Stimulated activated naive CD8-positive, alpha-beta T cell treated with anti-CD3 and anti-CD28 coated beads, Interleukin-15, Interleukin-2, amounts not matched to agents 100 ng/mL and 50 ng/mL, for 24 hours (primary cell): ENCODE measurements around the gene YAP1.

ENCODE experiments used
- H3K27ac Mint-ChIP-seq: one replicate; pipeline ENCODE4 v1.8.0; 2021; ENCODE audit warnings: mild to moderate bottlenecking, mixed read lengths
- H3K27me3 Mint-ChIP-seq: one replicate; pipeline ENCODE4 v1.8.0; 2021; ENCODE audit warnings: mixed read lengths
- H3K36me3 Mint-ChIP-seq: one replicate; pipeline ENCODE4 v1.8.0; 2021; ENCODE audit warnings: low read depth, mixed read lengths
- H3K4me1 Mint-ChIP-seq: one replicate; pipeline ENCODE4 v1.8.0; 2021; ENCODE audit warnings: low read depth, mixed read lengths
- H3K4me3 Mint-ChIP-seq: one replicate; pipeline ENCODE4 v1.8.0; 2021; ENCODE audit warnings: mild to moderate bottlenecking, mixed read lengths
- H3K9me3 Mint-ChIP-seq: one replicate; pipeline ENCODE4 v1.8.0; 2021; ENCODE audit warnings: mixed read lengths

The YAP1 gene

GRCh38 chr11:102166175-102167064 lies 56.2 kb downstream of the YAP1 start:
- Mint-ChIP-seq H3K27me3 (peaks cover 18% of the 10 kb centered on the region), H3K4me3 (no peak overlapping the region), H3K9me3 (no peaks in the 10 kb centered on the region), H3K27ac (no peak overlapping the region), H3K36me3 (no peaks in the 10 kb centered on the region), H3K4me1 (no peaks in the 10 kb centered on the region)

DNA sequence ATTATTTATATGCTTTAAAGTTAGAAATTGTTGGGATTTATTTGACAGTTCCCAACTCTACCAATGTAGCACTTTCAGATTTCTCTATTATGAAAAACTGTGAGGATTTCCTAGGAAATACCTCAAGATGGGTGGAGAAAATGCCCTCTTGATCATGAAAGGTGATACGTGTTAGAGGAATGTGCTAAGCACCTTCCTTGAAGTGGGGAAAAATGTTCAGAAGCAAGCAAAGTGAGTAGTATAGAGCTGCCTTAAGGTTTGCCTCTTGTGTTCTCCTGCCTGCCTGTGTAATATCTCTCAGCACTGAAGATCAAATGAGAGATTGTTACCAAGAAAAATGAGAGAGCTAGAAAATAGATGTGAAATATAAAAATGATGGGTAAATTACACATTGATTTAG lies 58.2 kb downstream of the YAP1 start:
- Mint-ChIP-seq H3K27ac (no peak overlapping the region), H3K4me1 (no peaks in the 10 kb centered on the region), H3K36me3 (no peaks in the 10 kb centered on the region), H3K27me3 (peaks cover 25% of the 10 kb centered on the region), H3K4me3 (no peak overlapping the region), H3K9me3 (no peaks in the 10 kb centered on the region)

DNA sequence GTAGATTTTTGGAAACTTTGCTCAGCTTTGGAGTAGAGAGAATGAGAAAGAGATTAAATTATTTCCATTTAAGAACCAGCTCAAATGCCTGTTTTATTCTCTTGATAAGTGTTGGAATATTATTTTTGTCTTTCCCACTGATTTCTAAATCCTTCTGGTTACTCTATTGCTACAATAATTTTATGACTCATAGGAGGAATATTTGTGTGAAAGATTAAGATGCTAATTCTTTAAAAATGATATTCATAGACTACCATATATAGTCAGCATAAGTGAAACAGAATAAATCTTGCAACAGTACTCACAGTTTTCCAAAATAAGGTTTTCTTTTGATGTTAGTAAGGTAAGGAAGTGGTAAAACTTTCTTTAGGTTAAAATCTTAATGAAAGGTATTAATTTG lies 60.9 kb downstream of the YAP1 start:
- H3K9me3 Mint-ChIP-seq = no peaks in the 10 kb centered on the region
- H3K27ac Mint-ChIP-seq = no peak overlapping the region
- H3K36me3 Mint-ChIP-seq = no peaks in the 10 kb centered on the region
- peaks cover 37% of the 10 kb centered on the region for H3K27me3 Mint-ChIP-seq
- H3K4me1 Mint-ChIP-seq = no peaks in the 10 kb centered on the region
- no peak overlapping the region for H3K4me3 Mint-ChIP-seq

GRCh38 chr11:102172127-102172848 lies 62.0 kb downstream of the YAP1 start:
- no peaks in the 10 kb centered on the region for H3K9me3 Mint-ChIP-seq
- H3K27ac Mint-ChIP-seq = no peak overlapping the region
- H3K4me3 Mint-ChIP-seq = no peak overlapping the region
- H3K4me1 Mint-ChIP-seq = no peaks in the 10 kb centered on the region
- peaks cover 30% of the 10 kb centered on the region for H3K27me3 Mint-ChIP-seq
- no peaks in the 10 kb centered on the region for H3K36me3 Mint-ChIP-seq

- H3K36me3 Mint-ChIP-seq = no peaks in the 10 kb centered on the region
- peaks cover 21% of the 10 kb centered on the region for H3K27me3 Mint-ChIP-seq
- no peak overlapping the region for H3K4me3 Mint-ChIP-seq
- peaks cover 3% of the 10 kb centered on the region for H3K9me3 Mint-ChIP-seq
- peaks cover 8% of the 10 kb centered on the region for H3K4me1 Mint-ChIP-seq
- no peak overlapping the region for H3K27ac Mint-ChIP-seq
Measured at GRCh38 chr11:102177126-102177525, 66.9 kb downstream of the YAP1 start.

GRCh38 chr11:102177974-102178631 lies 67.9 kb downstream of the YAP1 start:
- H3K4me1 Mint-ChIP-seq = peaks cover 8% of the 10 kb centered on the region
- no peaks in the 10 kb centered on the region for H3K36me3 Mint-ChIP-seq
- H3K9me3 Mint-ChIP-seq = peaks cover 3% of the 10 kb centered on the region
- no peak overlapping the region for H3K4me3 Mint-ChIP-seq
- peak overlapping the region; percentile 2 for H3K27ac Mint-ChIP-seq
- H3K27me3 Mint-ChIP-seq = peaks cover 14% of the 10 kb centered on the region

DNA sequence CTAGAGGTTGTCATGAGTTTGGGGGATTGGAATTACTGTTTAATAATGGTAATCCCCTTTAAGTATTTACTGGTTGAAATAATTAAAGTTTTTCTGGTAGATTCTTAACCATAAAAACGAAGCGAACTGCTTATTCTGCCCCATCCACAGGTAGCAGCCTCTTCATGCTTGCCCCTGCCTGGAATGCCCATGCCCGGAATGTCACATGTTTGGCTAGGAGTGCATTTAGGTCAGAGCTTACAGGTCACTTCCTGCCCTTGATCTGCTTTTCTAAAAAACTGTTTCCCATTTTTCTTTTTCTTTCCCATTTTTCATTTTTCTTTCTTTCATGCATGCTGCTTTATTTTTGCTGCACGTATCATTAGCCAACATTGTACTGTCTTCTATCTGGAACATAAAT lies 69.1 kb downstream of the YAP1 start:
- peaks cover 3% of the 10 kb centered on the region for H3K9me3 Mint-ChIP-seq
- peaks cover 13% of the 10 kb centered on the region for H3K27me3 Mint-ChIP-seq
- H3K36me3 Mint-ChIP-seq = no peaks in the 10 kb centered on the region
- no peak overlapping the region for H3K27ac Mint-ChIP-seq
- H3K4me3 Mint-ChIP-seq = no peak overlapping the region
- peaks cover 8% of the 10 kb centered on the region for H3K4me1 Mint-ChIP-seq

DNA sequence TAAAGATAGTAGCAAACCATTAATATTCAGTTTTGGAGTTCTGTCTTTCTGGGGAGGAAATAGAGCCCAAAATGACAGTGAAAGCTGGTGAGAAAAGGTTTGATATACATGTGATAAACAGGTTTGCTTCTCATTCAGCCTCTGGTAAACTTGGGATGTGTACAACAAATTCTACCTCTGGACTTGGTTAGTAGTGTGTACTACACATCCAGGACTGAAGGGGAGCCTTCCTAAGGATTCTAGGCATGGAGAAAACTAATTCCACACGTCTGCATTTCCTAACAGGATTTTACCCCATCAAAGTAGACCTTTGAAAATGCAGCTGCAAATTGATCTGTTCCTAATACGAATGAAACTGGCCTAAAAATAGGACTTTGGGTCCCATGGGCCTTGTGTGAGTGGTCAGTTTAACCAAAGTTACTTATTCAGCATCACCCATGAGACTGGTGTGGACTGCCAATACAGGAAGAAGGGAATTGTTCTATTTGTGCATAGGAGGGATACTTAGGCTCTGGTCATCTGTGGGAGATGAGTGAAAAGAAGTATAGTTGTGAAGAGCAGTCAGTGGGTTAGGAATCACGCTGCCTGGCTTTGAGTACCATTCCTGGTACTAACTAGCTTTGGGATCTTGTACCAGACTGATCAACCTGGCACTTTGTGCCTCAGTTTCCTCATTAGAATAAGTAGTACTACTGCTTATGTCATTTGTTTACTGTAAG lies 74.2 kb downstream of the YAP1 start:
- Mint-ChIP-seq H3K27ac (no peak overlapping the region), H3K36me3 (no peaks in the 10 kb centered on the region), H3K27me3 (peaks cover 19% of the 10 kb centered on the region), H3K9me3 (peaks cover 3% of the 10 kb centered on the region), H3K4me1 (no peaks in the 10 kb centered on the region), H3K4me3 (no peak overlapping the region)

- no peaks in the 10 kb centered on the region for H3K9me3 Mint-ChIP-seq
- no peak overlapping the region for H3K4me3 Mint-ChIP-seq
- no peaks in the 10 kb centered on the region for H3K36me3 Mint-ChIP-seq
- no peaks in the 10 kb centered on the region for H3K4me1 Mint-ChIP-seq
- H3K27me3 Mint-ChIP-seq = peaks cover 23% of the 10 kb centered on the region
- no peak overlapping the region for H3K27ac Mint-ChIP-seq
Measured at GRCh38 chr11:102186551-102187191, 76.4 kb downstream of the YAP1 start.

- no peaks in the 10 kb centered on the region for H3K36me3 Mint-ChIP-seq
- no peaks in the 10 kb centered on the region for H3K4me1 Mint-ChIP-seq
- H3K9me3 Mint-ChIP-seq = no peaks in the 10 kb centered on the region
- no peak overlapping the region for H3K4me3 Mint-ChIP-seq
- H3K27me3 Mint-ChIP-seq = peaks cover 23% of the 10 kb centered on the region
- no peak overlapping the region for H3K27ac Mint-ChIP-seq
Measured at GRCh38 chr11:102187416-102188151, 77.3 kb downstream of the YAP1 start.

GRCh38 chr11:102188488-102188887 lies 78.2 kb downstream of the YAP1 start:
- H3K4me1 Mint-ChIP-seq = no peaks in the 10 kb centered on the region
- H3K27ac Mint-ChIP-seq = no peak overlapping the region
- H3K4me3 Mint-ChIP-seq = no peak overlapping the region
- H3K27me3 Mint-ChIP-seq = peaks cover 19% of the 10 kb centered on the region
- no peaks in the 10 kb centered on the region for H3K36me3 Mint-ChIP-seq
- no peaks in the 10 kb centered on the region for H3K9me3 Mint-ChIP-seq

GRCh38 chr11:102191832-102192231 lies 81.6 kb downstream of the YAP1 start:
- Mint-ChIP-seq H3K9me3 (no peaks in the 10 kb centered on the region), H3K4me1 (no peaks in the 10 kb centered on the region), H3K27ac (no peak overlapping the region), H3K4me3 (no peak overlapping the region), H3K27me3 (peaks cover 18% of the 10 kb centered on the region), H3K36me3 (no peaks in the 10 kb centered on the region)

- no peaks in the 10 kb centered on the region for H3K9me3 Mint-ChIP-seq
- peaks cover 20% of the 10 kb centered on the region for H3K27me3 Mint-ChIP-seq
- no peaks in the 10 kb centered on the region for H3K36me3 Mint-ChIP-seq
- H3K27ac Mint-ChIP-seq = no peak overlapping the region
- H3K4me1 Mint-ChIP-seq = no peaks in the 10 kb centered on the region
- H3K4me3 Mint-ChIP-seq = no peak overlapping the region
Measured at GRCh38 chr11:102192349-102193066, 82.3 kb downstream of the YAP1 start.
